ENCODE measurements around the gene PACS2.
"Not testable (repeated sequence)": the region's sequence is repeated elsewhere in the genome, so short reads cannot be mapped to it uniquely, and the experiment has no call there.

PACS2 gene

DNA sequence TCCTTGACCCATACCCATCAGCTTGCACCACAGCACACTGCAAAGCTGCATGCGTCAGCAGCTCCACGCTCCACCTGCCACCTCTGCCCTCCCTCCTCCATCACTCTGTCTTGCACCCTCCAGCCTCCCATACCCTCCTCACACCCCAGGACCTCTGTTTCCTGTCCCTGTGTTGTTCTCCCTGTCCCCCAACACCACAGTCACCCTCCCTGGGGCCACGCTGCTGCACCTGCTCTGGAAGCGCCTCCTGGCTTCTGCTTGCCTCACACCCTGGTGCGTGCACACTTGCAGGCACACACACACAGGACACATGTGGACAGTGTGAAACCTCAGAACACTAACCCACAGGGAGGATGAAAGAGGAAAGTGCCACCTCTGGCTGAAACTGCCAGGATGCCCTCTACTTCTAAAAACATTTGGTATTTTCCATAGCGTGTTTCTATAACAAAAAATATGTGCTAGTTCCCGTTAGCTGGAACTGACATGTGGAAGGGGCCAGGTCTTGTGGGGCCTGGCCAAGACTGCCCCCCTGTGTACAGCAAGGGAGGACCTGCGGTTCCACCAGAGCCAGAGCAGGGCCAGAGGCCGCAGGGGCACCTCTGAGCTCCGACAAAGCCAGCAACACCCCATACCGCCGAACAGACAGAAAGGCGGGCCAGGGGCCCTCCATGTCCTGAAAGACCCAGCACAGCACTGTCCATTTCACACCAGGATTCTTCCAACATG, 23.8 kb upstream of the PACS2 start:
- DNase-seq, result no peak

DNA sequence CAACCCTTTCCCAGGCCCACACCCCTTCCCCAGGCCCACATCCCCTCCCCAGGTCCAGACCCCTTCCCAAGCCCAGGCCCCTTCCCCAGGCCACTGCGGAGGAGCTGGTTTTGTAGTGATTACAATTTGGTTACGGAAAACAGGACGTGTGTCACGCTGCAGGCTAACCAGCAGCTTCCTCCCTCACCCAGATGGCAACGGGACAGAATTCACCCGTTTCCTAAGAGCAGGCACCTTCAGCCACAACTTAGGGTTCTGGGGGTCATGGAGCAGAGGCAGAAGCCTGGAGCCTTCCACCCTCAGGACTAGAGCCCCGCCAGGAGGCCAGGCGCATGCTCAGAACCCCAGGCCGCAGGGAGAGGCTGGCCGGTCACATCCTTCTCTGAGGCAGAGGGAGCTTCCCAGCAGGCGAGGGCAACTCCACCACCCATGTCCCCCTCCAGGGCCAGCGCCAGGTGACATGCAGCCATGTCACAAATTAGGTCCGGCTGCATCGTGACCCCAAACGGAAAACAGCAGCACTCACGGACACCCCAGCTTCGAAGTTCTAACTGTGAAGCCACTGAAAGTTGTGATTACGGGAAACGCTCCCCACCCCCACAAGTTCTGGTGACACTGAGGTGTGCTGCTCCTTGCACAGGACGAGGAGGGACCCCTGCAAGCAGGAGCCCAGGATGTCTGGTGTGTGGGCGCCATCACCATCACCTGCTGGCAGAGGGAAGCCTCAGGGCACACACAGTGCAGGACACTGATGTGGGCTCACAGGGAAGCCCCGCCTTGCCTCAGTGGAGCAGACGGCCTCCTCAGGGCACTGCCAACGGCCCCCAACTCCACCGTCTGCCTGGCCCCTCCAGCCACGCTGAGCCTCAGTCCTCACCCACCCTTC, 21.5 kb upstream of the PACS2 start:
- no peak for DNase-seq

- no peak for DNase-seq
These were observed 20.4 kb upstream of the PACS2 start for GRCh38 chr14:105294142-105294597.

GRCh38 chr14:105297311-105297710, 17.2 kb upstream of the PACS2 start:
- DNase-seq, result not testable (repeated sequence)

DNA sequence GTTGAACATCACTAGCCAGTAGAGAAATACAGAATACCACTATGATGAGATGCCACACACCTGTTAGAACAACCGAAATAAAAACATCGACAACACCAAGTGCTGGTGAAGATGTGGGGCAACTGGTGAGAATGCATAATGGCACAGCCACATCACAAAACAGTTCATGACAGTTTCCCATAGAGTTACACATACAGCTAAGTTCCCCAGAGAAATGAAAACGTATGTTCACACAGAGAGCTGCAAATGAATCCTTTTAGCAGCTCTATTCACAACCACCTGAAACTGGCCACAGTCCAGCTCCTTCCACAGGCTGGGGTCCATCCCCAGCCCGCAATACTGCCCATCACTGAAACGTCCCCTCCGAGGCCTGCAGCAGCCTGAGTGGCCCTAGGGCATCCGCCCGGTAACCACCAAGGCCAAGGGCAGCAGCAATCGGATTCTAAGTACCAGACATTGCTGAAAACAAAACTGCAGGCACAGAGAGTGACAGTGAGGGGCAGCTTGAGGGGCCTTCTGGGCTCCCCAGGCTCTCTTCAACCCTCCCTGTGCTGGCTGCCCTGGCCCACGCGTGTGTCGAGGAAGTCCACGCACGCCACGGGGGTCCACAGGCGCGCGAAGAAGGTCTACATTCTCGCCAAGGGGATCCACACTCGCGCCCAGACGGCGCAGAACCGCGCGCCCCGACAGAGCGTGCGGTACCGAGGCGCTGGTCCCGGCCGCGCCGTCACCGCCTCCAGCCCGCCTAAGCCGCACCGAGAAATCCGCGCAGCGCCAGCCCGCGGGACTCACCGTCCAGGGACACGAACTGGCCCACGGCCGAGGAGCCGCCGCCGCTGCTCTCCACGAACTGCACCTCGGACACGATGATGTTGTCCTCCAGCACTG, 14.7 kb upstream of the PACS2 start:
- no peak for DNase-seq

DNA sequence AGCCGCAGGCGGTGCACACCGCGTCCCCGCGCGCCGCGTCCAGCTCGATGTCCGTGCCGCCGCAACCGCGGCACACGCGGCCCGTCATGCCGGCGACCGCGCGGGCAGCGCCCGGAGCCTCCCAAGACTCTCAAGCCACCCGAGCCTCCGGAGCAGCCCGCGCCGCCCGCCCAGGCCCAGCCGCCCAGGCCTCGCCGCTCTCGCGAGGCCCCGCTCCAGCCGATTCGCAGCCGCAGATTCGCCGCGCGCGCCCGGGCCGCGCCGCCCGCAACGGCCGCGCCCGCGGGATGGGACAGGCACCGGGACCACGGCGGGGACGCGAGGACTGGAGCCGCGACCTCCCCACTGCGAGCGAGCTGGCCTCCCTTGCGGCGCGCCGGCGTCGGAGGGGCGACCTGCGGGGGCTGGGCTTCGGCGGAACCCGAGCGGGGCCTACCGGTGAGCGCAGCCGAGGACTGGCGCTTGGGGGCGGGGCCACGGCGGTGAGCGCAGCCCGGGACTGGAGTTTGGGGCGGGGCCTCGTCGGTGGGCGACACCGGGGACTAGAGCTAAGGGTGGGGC, 13.9 kb upstream of the PACS2 start, which contains the start of gene BRF1:
BRF1 (minus strand) TSS at position 460 of the 561 bp plus-strand sequence; CDS start at position 88, 372 bp downstream.
- peak; percentile 96 for DNase-seq

GRCh38 chr14:105301103-105301914, 13.2 kb upstream of the PACS2 start:
- peak; percentile 97 for DNase-seq

GRCh38 chr14:105301915-105302249, 12.7 kb upstream of the PACS2 start:
- DNase-seq, result not testable (repeated sequence)

DNA sequence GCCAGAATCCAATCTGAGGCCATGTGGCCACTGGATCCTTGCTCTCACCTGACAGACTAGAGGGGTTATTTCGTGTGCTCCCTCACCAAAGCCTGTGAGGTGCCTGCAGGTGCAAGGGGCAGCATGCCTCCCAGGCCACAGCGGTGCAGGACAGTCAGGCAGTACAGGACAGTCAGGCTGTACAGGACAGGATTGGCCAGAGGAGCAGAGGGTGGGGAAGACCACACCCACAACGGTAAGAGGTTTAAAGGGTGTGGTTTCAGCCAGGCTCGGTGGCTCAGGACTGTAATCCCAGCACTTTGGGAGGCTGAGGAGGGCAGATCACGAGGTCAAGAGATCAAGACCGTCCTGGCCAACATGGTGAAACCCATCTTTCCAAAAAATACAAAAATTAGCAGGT, 10.6 kb upstream of the PACS2 start:
- DNase-seq, result no peak

GRCh38 chr14:105304565-105304964, 10.0 kb upstream of the PACS2 start:
- DNase-seq, result no peak

DNA sequence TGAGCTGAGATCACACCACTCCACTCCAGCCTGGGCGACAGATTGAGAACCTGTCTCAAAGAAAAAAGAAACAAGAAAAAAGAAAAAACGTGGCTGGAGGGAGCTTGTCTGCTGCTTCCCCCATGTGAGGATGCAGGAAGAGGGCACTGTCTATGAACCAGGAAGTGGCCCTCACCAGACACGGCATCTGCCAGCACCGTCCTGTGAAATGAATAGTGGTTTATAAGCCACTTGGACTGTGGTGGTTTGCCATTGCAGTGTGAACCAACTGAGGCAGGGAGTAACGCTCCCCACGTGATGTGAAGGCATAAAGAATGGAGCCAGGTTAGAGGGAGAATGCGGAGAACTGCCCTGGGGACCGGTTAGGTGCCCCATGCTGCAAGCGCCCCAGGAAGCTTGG, 9.2 kb upstream of the PACS2 start:
- DNase-seq, result no peak

- no peak for DNase-seq
These were observed 8.8 kb upstream of the PACS2 start for GRCh38 chr14:105305791-105306190.

DNA sequence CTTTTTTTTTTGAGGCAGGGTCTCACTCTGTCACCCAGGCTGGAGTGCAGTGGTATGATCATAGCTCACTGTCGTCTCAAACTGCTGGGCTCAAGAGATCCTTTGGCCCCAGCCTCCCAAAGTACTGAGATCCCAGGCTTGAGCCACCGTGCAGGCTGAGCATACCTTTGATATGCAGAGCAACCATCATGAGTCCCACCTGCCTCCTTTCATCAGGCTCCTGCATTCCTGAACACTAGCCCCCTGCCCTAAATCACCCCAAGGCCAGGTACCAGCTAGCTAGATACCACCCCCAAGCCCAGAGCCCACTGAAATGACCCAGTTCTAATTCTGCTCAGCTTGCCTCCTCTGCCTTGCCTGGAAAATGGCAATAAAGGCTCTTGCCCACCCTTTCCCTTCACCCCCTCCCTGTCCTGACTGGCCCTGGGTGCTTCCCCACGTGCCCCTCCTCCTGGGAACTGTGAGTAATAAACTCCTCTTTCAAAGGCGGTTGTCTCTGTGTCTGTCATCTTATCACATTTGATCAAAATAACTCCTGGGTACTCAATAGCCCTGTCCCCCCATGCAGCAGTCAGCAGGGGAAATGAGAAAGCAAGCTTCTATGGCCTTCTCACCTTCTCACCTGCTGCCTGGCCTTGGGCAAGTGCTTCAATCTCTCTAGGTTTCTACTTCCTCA, 7.4 kb upstream of the PACS2 start:
- DNase-seq, result no peak

GRCh38 chr14:105309371-105309770, 5.2 kb upstream of the PACS2 start:
- no peak for DNase-seq

DNA sequence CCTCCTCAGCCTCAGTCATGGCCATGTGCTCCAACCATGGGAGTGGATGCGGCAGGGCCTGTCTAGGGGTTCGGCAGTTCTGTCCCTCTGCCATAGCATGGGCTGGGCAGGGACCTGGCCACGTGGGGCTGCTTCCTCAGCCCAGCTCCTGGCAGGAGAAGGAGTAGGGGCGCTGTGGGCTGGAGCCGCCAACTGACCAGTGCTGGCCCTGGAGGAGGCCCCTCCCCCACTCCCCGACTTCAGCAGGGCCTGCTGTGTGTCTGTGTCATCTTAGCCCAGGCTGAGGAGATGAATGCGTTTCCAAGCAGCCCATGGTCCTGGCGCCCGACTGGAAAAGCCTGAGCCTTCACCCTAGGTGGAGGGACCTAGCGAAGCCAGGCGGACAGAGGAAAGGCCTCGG, 2.7 kb upstream of the PACS2 start:
- no peak for DNase-seq

GRCh38 chr14:105312973-105313372, 1.6 kb upstream of the PACS2 start:
- DNase-seq, result no peak

GRCh38 chr14:105313381-105314286, 914 bp upstream of the PACS2 start:
- peak; percentile 72 for DNase-seq

GRCh38 chr14:105315211-105315721, 718 bp downstream of the PACS2 start:
- DNase-seq, result no peak

DNA sequence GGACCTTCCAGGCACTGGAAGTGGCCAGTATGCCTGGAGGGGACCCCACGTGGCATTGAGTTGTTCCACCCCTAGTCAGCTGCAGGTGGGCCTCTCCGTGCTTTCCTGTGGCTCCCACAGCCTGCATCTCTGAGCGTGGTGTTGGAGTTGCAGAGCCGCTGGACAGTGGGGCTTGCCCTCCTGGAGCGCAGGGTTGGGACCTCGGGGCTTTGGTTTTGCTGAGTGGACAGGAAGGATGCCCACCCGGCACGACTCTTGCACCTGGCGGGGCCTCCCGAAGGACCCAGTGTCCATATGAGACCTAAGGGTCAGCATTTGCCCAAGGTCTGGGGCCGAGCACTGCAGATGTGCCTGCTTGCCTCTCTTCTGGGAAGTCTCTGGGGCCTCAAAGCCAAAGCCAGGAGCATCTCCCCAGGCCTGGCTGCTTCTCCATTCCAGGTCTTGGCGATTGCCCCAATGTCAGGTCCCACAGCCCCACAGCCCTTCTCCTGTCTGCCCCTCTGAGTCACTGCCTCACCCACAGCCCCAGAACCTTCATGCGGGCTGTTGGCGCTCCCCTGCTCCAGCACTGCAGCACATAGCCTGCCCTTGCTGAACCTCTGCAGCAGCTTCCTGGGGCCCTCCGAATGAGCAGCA, 1.5 kb downstream of the PACS2 start:
- no peak for DNase-seq
